Aortic smooth muscle cell (primary cell): ENCODE measurements around the gene ENSA. TPM values are rescaled to one million over a fixed set of nuclear protein-coding genes. Genes with fewer than 3 reads are reported as not detected.

ENCODE experiments used
- total RNA-seq: library from RNA; depleted of rRNA; stranded (reverse); fragments of >200 nt; gene quantifications from 2 replicates; pipeline ENCODE4 v1.2.3, GENCODE V29; 2014

Gene ENSA
- 105 and 112 TPM in 2 replicates for total RNA-seq

DNA sequence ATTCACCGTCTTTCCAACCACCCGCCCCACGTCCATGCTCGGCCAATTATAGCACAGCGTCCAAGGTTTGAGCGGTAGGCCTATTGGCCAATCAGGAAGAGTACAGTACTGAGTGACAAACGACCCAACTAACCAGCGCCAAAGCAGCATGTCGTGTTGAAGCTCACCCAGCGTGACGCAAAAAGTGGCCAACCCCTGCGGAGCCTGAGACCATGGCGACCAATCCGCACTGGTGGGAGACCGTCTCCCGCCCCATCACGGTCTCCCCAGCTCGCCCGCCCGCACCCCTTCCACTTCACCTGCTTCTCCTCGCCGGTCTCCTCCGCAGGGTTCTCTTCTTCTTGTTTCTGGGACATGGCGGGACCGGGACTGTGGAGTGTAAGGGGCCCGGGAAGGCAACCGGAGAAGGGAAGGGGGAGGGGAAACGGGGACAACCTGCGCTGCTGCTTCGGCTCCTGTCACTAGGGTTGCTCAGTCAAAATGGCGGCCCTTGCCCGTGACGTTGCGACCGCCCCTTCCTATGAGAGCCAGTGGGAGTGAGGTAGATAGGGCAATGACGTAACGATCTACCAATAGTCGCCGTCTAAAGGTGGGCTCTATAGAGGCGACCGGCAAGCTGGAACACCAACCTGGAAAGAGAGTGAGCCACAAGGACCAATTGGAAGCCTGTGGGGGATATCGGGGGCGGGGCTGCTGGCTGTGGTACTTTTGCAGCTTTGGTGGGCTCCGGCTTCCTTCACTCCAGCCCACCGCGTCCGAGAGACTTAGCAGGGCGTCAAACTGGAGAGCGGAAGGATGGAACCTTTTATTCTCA lies at the start of gene ENSA:
ENSA (minus strand) TSS at position 498 of the 814 bp plus-strand sequence; CDS start at position 356, 142 bp downstream.

GRCh38 chr1:150579110-150579944 lies 50.1 kb downstream of the ENSA start, which contains the start of gene MCL1:
Gene MCL1 (minus strand): TSS chr1:150579610. CDS start chr1:150579530, 80 bp downstream.

Other genes starting within 250 kb of the ENSA start
- gene TARS2, start 142.2 kb downstream of the ENSA start, total RNA-seq, result 12.2 and 18.4 TPM in 2 replicates
- gene ECM1, start 121.5 kb downstream of the ENSA start, total RNA-seq, result 16.4 and 22.4 TPM in 2 replicates
- gene FALEC, start 113.9 kb downstream of the ENSA start, total RNA-seq, result 0.31 TPM in 1 of 2 replicates, not detected in the other
- gene ADAMTSL4, start 80.2 kb downstream of the ENSA start, total RNA-seq, result 6.3 and 10.4 TPM in 2 replicates
- gene MCL1, start 50.0 kb downstream of the ENSA start, total RNA-seq, result 265 and 309 TPM in 2 replicates
- gene GOLPH3L, start 67.5 kb upstream of the ENSA start, total RNA-seq, result 9.6 and 11.5 TPM in 2 replicates
- 0.31 and 0.40 TPM in 2 replicates for gene HORMAD1, start 91.3 kb upstream of the ENSA start, total RNA-seq
- gene CTSS, start 136.2 kb upstream of the ENSA start, total RNA-seq, result 25.8 and 41.1 TPM in 2 replicates
- gene CTSK, start 178.6 kb upstream of the ENSA start, total RNA-seq, result 139 and 237 TPM in 2 replicates
- gene ARNT, start 247.0 kb upstream of the ENSA start, total RNA-seq, result 36.3 and 42.2 TPM in 2 replicates